WTC11 (cell line): ENCODE measurements around the gene NALCN. TPM values are rescaled to one million over a fixed set of nuclear protein-coding genes. Genes with fewer than 3 reads are reported as not detected.

Experiments used
- ATAC-seq: fragments of 200-7000 bp; cut with Tn5 transposase; 2 replicates; pipeline ENCODE4 v1.10.0; 2021; ENCODE audit warnings: mild to moderate bottlenecking, moderate library complexity
- CTCF ChIA-PET: fragments of 300-600 bp; sonication (Branson Sonifier 250); formaldehyde crosslinking; loops from one replicate; lab custom pipeline; 2021; ENCODE audit warnings: antibody characterized with exemption; lab: Charles Lee
- POLR2A ChIA-PET: fragments of 350-600 bp; sonication (Branson Sonifier 250); formaldehyde crosslinking; loops from one replicate; lab custom pipeline; 2021; ENCODE audit warnings: antibody characterized with exemption; lab: Charles Lee
- DNase-seq: peaks from one replicate; pipeline ENCODE4 v3.0.0; 2021; ENCODE audit warnings: low spot score
- H3K27ac Mint-ChIP-seq: 2 replicates; pipeline ENCODE4 v1.8.0; 2021; ENCODE audit warnings: mixed read lengths
- H3K27me3 Mint-ChIP-seq: 2 replicates; pipeline ENCODE4 v1.8.0; 2021; ENCODE audit warnings: low read depth, mild to moderate bottlenecking, moderate library complexity, mixed read lengths
- H3K36me3 Mint-ChIP-seq: 2 replicates; pipeline ENCODE4 v1.8.0; 2021; ENCODE audit warnings: mixed read lengths
- H3K4me1 Mint-ChIP-seq: 2 replicates; pipeline ENCODE4 v1.8.0; 2022; ENCODE audit warnings: mixed read lengths
- H3K4me3 Mint-ChIP-seq: 2 replicates; pipeline ENCODE4 v1.8.0; 2021; ENCODE audit warnings: mild to moderate bottlenecking, moderate library complexity, mixed read lengths
- H3K9me3 Mint-ChIP-seq: 2 replicates; pipeline ENCODE4 v1.8.0; 2021; ENCODE audit warnings: mixed read lengths
- CBFB ChIP-seq: sonication (generic); formaldehyde crosslinking; IDR thresholded peaks from 2 replicates; pipeline ENCODE4 v1.8.1; 2022; ENCODE audit warnings: mild to moderate bottlenecking, low read depth, missing genetic modification reagents
- CDX4 ChIP-seq: fragments of 250-450 bp; sonication (Bioruptor Pico); IDR thresholded peaks from 2 replicates; pipeline ENCODE4 v1.9.0; 2021; ENCODE audit warnings: moderate library complexity, mild to moderate bottlenecking, inconsistent platforms, borderline replicate concordance
- E2F1 ChIP-seq: sonication (generic); formaldehyde crosslinking; IDR thresholded peaks from 2 replicates; pipeline ENCODE4 v1.8.0; 2022; ENCODE audit warnings: mild to moderate bottlenecking, missing genetic modification reagents
- ELF4 ChIP-seq: sonication (generic); formaldehyde crosslinking; IDR thresholded peaks from 2 replicates; pipeline ENCODE4 v1.8.1; 2022; ENCODE audit warnings: low read depth, mild to moderate bottlenecking, moderate library complexity, missing genetic modification reagents
- ESRRA ChIP-seq: sonication (generic); formaldehyde crosslinking; IDR thresholded peaks from 2 replicates; pipeline ENCODE4 v1.8.1; 2022; ENCODE audit warnings: mild to moderate bottlenecking, missing genetic modification reagents, borderline replicate concordance
- GABPB1 ChIP-seq: sonication (generic); formaldehyde crosslinking; IDR thresholded peaks from 2 replicates; pipeline ENCODE4 v1.8.1; 2023; ENCODE audit warnings: mild to moderate bottlenecking, missing genetic modification reagents
- GTF2I ChIP-seq: fragments of 250-450 bp; sonication (Bioruptor Pico); conservative IDR thresholded peaks from 2 replicates; pipeline ENCODE4 v1.4.0; 2021; ENCODE audit warnings: mild to moderate bottlenecking
- HMGXB4 ChIP-seq: sonication (generic); formaldehyde crosslinking; IDR thresholded peaks from 2 replicates; pipeline ENCODE4 v1.8.1; 2023; ENCODE audit warnings: mild to moderate bottlenecking, moderate library complexity, missing genetic modification reagents
- JAZF1 ChIP-seq: fragments of 250-450 bp; sonication (Bioruptor Pico); IDR thresholded peaks from 2 replicates; pipeline ENCODE4 v1.9.0; 2021; ENCODE audit warnings: moderate library complexity, mild to moderate bottlenecking, inconsistent platforms
- MAX ChIP-seq: sonication (generic); formaldehyde crosslinking; IDR thresholded peaks from 2 replicates; pipeline ENCODE4 v1.8.0; 2022; ENCODE audit warnings: mild to moderate bottlenecking, missing genetic modification reagents
- MLX ChIP-seq: sonication (generic); formaldehyde crosslinking; IDR thresholded peaks from 2 replicates; pipeline ENCODE4 v1.8.1; 2023; ENCODE audit warnings: mild to moderate bottlenecking, missing genetic modification reagents, moderate library complexity
- MXD4 ChIP-seq: fragments of 250-450 bp; sonication (Bioruptor Pico); IDR thresholded peaks from 2 replicates; pipeline ENCODE4 v1.8.0; 2021; ENCODE audit warnings: mild to moderate bottlenecking, moderate library complexity, borderline replicate concordance
- NFYB ChIP-seq: sonication (generic); formaldehyde crosslinking; conservative IDR thresholded peaks from 2 replicates; pipeline ENCODE4 v1.8.0; 2022; ENCODE audit warnings: low read depth, missing genetic modification reagents
- NR1H2 ChIP-seq: sonication (generic); formaldehyde crosslinking; IDR thresholded peaks from 2 replicates; pipeline ENCODE4 v1.9.0; 2021; ENCODE audit warnings: mild to moderate bottlenecking, moderate library complexity, missing genetic modification reagents
- PRDM15 ChIP-seq: sonication (generic); formaldehyde crosslinking; IDR thresholded peaks from 2 replicates; pipeline ENCODE4 v1.8.0; 2022; ENCODE audit warnings: missing genetic modification reagents
- RORB ChIP-seq: fragments of 250-450 bp; sonication (Bioruptor Pico); IDR thresholded peaks from 2 replicates; pipeline ENCODE4 v1.9.0; 2021; ENCODE audit warnings: mild to moderate bottlenecking
- SP1 ChIP-seq: sonication (generic); formaldehyde crosslinking; conservative IDR thresholded peaks from 2 replicates; pipeline ENCODE4 v1.8.1; 2022; ENCODE audit warnings: missing genetic modification reagents
- ZMAT4 ChIP-seq: fragments of 250-450 bp; sonication (Bioruptor Pico); IDR thresholded peaks from 2 replicates; pipeline ENCODE4 v1.9.0; 2021; ENCODE audit warnings: mild to moderate bottlenecking
- ZNF512 ChIP-seq: sonication (generic); formaldehyde crosslinking; IDR thresholded peaks from 2 replicates; pipeline ENCODE4 v1.8.1; 2022; ENCODE audit warnings: missing genetic modification reagents, borderline replicate concordance
- ZNF532 ChIP-seq: fragments of 250-450 bp; sonication (Bioruptor Pico); IDR thresholded peaks from 2 replicates; pipeline ENCODE4 v1.9.0; 2021; ENCODE audit warnings: mild to moderate bottlenecking, borderline replicate concordance
- total RNA-seq: library from RNA; stranded (reverse); gene quantifications from 3 replicates; pipeline ENCODE4 v1.2.3, GENCODE V29; 2021

Gene NALCN
- total RNA-seq, 1 experiment from 2014 or later: 0.33 TPM

GRCh38 chr13:101017123-101017872 lies 399.0 kb downstream of the NALCN start:
- no peak for DNase-seq
- Mint-ChIP-seq H3K27me3 (no peaks in the 10 kb centered on the region), H3K36me3 (no peaks in the 10 kb centered on the region), H3K9me3 (peaks cover 10% of the 10 kb centered on the region), H3K4me3 (no peak overlapping the region), H3K27ac (no peak overlapping the region), H3K4me1 (peaks cover 5% of the 10 kb centered on the region)
- no peak for ATAC-seq
- CTCF ChIA-PET: no interaction called here
- no peak for TF ChIP-seq SP1
- TF ChIP-seq E2F1: no peak
- TF ChIP-seq HMGXB4: no peak
- TF ChIP-seq ZNF532 (CRISPR knock-in tag): no peak
- no peak for TF ChIP-seq PRDM15 (CRISPR knock-in tag)
- no peak for TF ChIP-seq NR1H2 (CRISPR knock-in tag)
- TF ChIP-seq CDX4 (CRISPR knock-in tag): no peak
- no peak for TF ChIP-seq RORB
- no peak for TF ChIP-seq MXD4
- TF ChIP-seq ELF4: no peak
- TF ChIP-seq NFYB (CRISPR knock-in tag): no peak
- no peak for TF ChIP-seq ZMAT4 (CRISPR knock-in tag)
- no peak for TF ChIP-seq GTF2I (CRISPR knock-in tag)
- POLR2A ChIA-PET: no interaction called here

- no peak overlapping the region for H3K4me3 Mint-ChIP-seq
- H3K27me3 Mint-ChIP-seq: no peaks in the 10 kb centered on the region
- CTCF ChIA-PET: no interaction called here
- POLR2A ChIA-PET: no interaction called here
- ATAC-seq (no peak), DNase-seq (no peak)
- peaks cover 10% of the 10 kb centered on the region for H3K9me3 Mint-ChIP-seq
- TF ChIP-seq MAX: no peak
- no peak for TF ChIP-seq JAZF1
- TF ChIP-seq ESRRA (CRISPR knock-in tag): no peak
- TF ChIP-seq MXD4: no peak
- no peak for TF ChIP-seq MLX (CRISPR knock-in tag)
- TF ChIP-seq ZNF512 (CRISPR knock-in tag): no peak
- TF ChIP-seq GABPB1: no peak
- TF ChIP-seq CBFB: no peak
- H3K27ac Mint-ChIP-seq: no peak overlapping the region
- H3K4me1 Mint-ChIP-seq: peaks cover 9% of the 10 kb centered on the region
- no peaks in the 10 kb centered on the region for H3K36me3 Mint-ChIP-seq
These were observed 399.8 kb downstream of the NALCN start for GRCh38 chr13:101016475-101016874.
